Uterus (tissue), 4 donors: ENCODE data around the gene OCEL1. TPM values are rescaled to one million over a fixed set of nuclear protein-coding genes. Genes with fewer than 3 reads are reported as not detected.

Experiments
- DNase-seq, 2 donors: peaks; one replicate each; pipeline ENCODE4 v3.0.0-alpha.2; 2019 to 2020
- H3K27ac ChIP-seq, 2 donors: fragments of 200-600 bp; sonication (generic); 1 replicate in 1 of 2; 2 replicates in 1 of 2; pipeline ENCODE4 v1.5.1; 2016 to 2018
- H3K27me3 ChIP-seq, 2 donors: fragments of 200-600 bp; sonication (generic); one replicate each; pipeline ENCODE4 v1.5.1; 2018 to 2019; ENCODE audit warnings: control low read depth in 1 of 2
- H3K36me3 ChIP-seq, 2 donors: fragments of 200-600 bp; sonication (generic); one replicate each; pipeline ENCODE4 v1.5.1; 2019; ENCODE audit warnings: control low read depth in 1 of 2
- H3K4me1 ChIP-seq, 2 donors: fragments of 200-600 bp; sonication (generic); one replicate each; pipeline ENCODE4 v1.5.1; 2018 to 2019; ENCODE audit warnings: control low read depth in 1 of 2
- H3K4me3 ChIP-seq, 2 donors: fragments of 200-600 bp; sonication (generic); 1 replicate in 1 of 2; 2 replicates in 1 of 2; pipeline ENCODE4 v1.5.1; 2018 to 2019; ENCODE audit warnings: mild to moderate bottlenecking in 1 of 2
- H3K9me3 ChIP-seq, 2 donors: fragments of 200-600 bp; sonication (generic); one replicate each; pipeline ENCODE4 v1.5.1; 2019; ENCODE audit warnings: control low read depth in 1 of 2
- CTCF ChIP-seq, 4 experiments: fragments of 200-600 bp in 2 of 4; fragments of 450-650 bp in 2 of 4; sonication (generic) in 2 of 4; IDR thresholded peaks; one replicate each; pipeline ENCODE4 v1.5.1; 2016 to 2019; ENCODE audit warnings: antibody characterized with exemption in 4 of 4, mild to moderate bottlenecking in 2 of 4, moderate library complexity in 1 of 4
- POLR2A ChIP-seq, 2 donors: fragments of 450-650 bp; IDR thresholded peaks; one replicate each; pipeline ENCODE4 v1.6.1; 2016; ENCODE audit warnings: antibody characterized with exemption in 2 of 2, mild to moderate bottlenecking in 1 of 2, moderate library complexity in 1 of 2
- intact Hi-C: fragments of 100-400 bp; cut with DNase I; formaldehyde crosslinking; loops from one replicate; pipeline ENCODE4 v1.15.1; 2023; ENCODE audit warnings: low total_unique reads
- total RNA-seq, 4 donors: library from RNA; depleted of rRNA in 3 of 4; stranded (reverse); fragments of >200 nt in 3 of 4; gene quantifications; one replicate each; pipeline versions ENCODE4 v1.1.0 to v1.2.4, GENCODE V29; 2014 to 2023
- donor health status: DM: yes; HTN: yes; CAD: no.

The OCEL1 gene
- total RNA-seq, 4 donors from 2014 or later: 5.9 to 32.6 (median 17.6) TPM; not detected in 1

DNA sequence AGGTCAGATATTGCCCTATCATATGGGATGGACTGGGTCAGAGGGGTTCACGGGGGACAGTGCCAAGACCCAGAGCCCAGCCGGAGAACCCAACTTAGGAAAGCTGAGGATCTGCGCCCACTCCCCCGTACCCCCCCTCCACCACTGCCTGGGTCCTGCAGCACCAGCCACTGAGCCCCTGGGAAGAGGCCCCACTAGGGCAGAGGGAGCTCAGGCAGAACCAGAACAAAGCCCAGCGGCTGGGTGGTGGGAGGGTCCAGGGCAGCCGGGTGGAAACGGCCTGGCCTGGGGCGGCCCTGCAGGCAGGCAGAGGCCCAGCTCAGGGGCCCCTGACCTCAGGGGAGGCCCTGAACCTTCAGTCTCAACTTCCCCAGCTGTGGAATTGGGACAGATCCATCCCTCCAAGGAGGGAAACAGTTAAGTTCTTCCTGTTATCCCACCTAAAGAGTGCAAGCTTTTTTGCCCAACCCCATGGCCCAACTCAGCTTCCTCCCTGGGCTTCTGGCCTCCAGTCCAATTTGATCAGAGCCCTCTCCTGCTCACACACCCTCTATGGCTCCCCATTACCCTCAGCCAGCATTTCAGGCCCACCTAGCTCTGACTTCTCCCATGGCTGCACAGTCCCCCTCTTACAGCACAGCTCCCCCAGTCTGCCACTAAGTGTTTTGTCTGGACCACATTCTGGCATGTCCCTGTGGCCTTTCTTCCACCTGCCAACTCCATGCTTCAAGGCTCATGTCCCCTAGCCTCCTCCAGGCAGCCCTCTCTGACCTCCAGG is 16.6 kb downstream of the OCEL1 start:
- H3K27ac ChIP-seq: peak overlapping the region; percentile 76 to 84
- DNase-seq: no peak
- H3K36me3 ChIP-seq: no peaks in the 10 kb centered on the region
- peaks cover 0 to 13% of the 10 kb centered on the region in 2 donors for H3K4me1 ChIP-seq
- no peaks in the 10 kb centered on the region for H3K9me3 ChIP-seq
- H3K4me3 ChIP-seq: no peak overlapping the region
- no peaks in the 10 kb centered on the region for H3K27me3 ChIP-seq
- TF ChIP-seq CTCF (IDR thresholded peaks at IDR 0.05) (no peak), POLR2A (IDR thresholded peaks at IDR 0.05) (no peak)
- intact Hi-C loops: no loop called here

DNA sequence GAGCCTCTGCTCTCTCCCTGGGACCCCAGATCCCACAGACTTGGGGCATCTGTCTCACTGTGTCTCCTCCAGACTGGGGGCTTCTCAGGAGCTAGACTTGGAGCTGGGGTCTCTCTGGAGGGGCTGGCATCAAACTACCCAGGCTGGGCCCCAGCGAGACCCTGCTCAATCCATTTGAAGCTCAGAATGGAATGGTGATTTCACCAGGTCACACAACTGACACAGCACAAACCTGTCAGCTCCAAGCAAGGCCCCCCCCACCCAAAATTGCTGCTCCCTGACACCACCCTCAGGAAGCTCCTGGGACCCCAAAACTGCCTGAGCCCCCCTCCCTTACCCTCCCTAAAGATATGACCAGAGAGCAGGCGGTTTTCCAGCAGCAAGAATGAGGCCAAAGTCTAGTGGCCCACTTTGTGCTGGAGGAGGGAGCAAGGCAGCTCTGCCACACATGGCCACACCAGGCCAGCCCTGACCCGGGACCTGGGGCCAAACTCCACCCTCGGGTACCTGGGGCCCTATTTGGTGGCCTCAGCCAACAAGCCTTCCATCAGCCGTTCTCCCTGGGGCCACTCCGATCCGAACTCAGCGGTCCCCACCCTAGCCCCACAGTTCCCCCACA is 17.3 kb downstream of the OCEL1 start:
- intact Hi-C loops: no loop called here
- Histone ChIP-seq H3K27ac (peak overlapping the region; percentile 76 to 84), H3K4me1 (peaks cover 0 to 13% of the 10 kb centered on the region in 2 donors), H3K9me3 (no peaks in the 10 kb centered on the region), H3K4me3 (peak overlapping the region; percentile 53 to 56), H3K36me3 (no peaks in the 10 kb centered on the region), H3K27me3 (no peaks in the 10 kb centered on the region)
- DNase-seq: no peak
- no peak for TF ChIP-seq POLR2A (IDR thresholded peaks at IDR 0.05)
- TF ChIP-seq CTCF (IDR thresholded peaks at IDR 0.05): no peak

DNA sequence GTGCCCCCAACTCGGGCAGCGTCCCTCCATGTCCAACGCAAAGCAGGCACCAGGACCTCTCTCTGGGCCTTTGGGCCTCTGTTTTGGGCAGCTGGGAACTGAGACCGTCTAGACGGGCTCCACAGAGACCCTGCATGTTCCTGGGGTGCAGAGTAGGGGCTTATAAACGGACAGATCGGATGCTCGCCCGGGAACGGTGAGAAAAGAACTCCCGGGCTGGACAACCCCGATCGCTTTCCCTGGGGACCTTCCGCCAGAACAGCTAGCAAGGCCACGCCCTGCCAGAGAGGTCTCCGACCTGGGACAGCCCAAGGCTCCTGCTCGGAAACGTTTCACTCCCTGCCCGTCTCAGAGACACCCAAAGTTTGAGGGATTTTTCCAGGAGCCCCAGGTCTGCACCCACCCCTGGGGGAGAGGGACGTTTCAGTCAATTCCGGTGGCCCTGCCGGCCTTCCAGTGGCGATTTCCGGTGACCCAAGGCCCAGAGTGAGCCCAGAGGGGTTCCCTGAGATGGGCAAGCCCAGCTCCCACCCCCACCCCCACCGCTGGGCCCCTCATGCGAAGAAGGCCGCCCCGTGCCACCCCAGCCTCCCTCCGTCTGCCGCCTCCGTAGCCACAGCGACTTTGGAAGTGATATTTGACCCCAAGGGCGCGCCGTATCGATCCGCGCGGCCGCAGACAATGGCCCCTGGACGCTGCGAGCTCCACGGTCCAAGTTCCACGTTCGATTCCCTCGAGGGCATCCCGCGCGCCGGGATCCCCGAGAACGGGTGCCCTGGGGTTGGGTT is 18.0 kb downstream of the OCEL1 start:
- DNase-seq: peak; percentile 56 to 67
- Histone ChIP-seq H3K27me3 (no peaks in the 10 kb centered on the region), H3K36me3 (no peaks in the 10 kb centered on the region), H3K27ac (peak overlapping the region; percentile 76 to 84), H3K4me3 (peak overlapping the region; percentile 53 to 56), H3K9me3 (no peaks in the 10 kb centered on the region), H3K4me1 (peaks cover 0 to 13% of the 10 kb centered on the region in 2 donors)
- intact Hi-C loops: no loop called here
- TF ChIP-seq POLR2A (IDR thresholded peaks at IDR 0.05) (no peak), CTCF (IDR thresholded peaks at IDR 0.05) (no peak)

DNA sequence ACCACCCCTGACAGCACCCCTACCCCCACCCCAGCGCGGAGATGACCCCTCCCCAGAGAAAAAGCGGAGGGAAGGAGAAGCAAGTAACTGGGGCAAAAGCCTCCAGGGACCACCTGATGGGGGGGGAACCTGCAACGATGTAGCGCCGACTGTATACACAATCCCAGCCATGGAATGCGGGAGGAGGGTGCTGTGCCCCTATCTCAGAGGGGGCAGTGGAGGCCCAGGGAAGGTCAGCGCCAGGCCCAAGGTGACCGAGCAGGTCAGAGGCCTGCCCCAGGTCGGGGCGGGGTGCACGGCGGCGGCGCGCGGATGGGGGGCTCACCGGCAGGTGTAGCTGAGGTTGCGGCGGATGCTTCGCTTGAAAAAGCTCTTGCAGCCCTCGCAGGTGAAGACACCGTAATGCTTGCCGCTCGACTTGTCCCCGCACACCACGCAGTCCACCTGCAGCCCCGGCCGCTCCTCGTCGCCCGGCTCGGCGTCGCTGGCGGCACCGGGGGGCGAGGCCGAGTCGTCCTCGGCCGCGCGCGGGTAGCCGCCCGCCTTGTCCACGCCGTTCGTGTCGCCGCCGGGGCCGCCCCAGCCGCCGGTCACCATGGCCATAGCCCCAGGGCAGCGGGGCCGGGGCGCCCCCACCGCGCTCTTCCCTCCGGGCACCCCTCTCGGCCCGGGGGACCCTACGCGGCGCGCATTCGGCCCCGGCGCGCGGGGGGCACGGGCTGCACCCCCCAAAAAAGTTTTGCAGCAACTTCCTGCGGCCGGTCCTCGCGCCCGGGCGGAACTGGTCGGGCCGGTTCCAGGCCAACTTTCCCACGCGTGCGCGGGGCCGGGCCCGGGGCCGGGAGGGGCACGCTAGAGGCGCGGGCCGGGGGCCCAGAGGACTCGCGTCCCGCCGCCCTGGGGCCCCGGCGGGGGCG is 18.9 kb downstream of the OCEL1 start:
- Histone ChIP-seq H3K27me3 (no peaks in the 10 kb centered on the region), H3K27ac (peak overlapping the region; percentile 76 to 84), H3K36me3 (no peaks in the 10 kb centered on the region), H3K9me3 (no peaks in the 10 kb centered on the region), H3K4me3 (peak overlapping the region; percentile 53 to 56), H3K4me1 (peaks cover 0 to 13% of the 10 kb centered on the region in 2 donors)
- intact Hi-C loops: no loop called here
- peak in 1 of 2 donors; percentile 60 for DNase-seq
- no peak for TF ChIP-seq CTCF (IDR thresholded peaks at IDR 0.05)
- no peak for TF ChIP-seq POLR2A (IDR thresholded peaks at IDR 0.05)
